ENCODE data around the gene LRP1B. TPM values are rescaled to one million over a fixed set of nuclear protein-coding genes. Genes with fewer than 3 reads are reported as not detected.

Gene LRP1B
- total RNA-seq, 4 donors from 2014 or later: 3.6 to 10.1 (median 6.1) TPM

DNA sequence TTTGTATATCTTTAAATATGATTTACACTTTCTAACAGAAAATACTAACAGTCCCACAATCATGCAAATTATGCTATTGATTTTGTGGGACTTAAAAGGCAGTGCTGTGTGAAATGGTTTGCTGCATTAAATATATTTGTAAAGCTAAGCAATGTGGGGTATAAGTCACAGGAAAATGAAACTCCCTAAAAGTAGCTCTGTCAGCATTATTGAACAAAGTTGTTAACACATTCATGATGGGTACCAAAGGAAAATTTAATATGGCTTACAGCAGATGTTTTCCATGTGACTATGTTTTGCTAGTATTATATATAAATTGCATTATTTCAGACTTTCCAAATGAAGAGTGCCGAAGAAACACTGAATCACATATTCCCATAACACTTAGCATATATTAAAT is 1450.0 kb downstream of the LRP1B start:
- TF ChIP-seq CTCF (IDR thresholded peaks at IDR 0.05): no peak
- no peak for DNase-seq (ENCODE audit: low spot score)
- no peak for ATAC-seq (ENCODE audit: low FRiP score)

DNA sequence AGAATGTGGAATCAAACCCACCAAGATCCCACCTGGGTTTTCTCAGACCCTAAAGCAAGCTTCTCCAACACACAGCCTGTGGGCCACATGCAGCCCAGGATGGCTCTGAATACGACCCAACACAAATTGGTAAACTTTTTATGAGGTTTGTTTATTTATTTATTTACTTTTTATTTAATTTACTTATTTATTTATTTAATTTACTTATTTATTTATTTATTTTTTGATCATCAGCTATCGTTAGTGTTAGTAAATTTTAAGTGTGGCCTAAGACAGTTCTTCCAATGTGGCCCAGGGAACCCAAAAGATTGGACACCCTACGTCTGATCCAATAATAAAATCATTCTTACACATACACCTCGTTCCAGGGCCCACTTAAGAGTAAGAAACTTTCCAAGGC is 1451.1 kb downstream of the LRP1B start:
- no peak for TF ChIP-seq CTCF (IDR thresholded peaks at IDR 0.05)
- DNase-seq (ENCODE audit: low spot score) (no peak), ATAC-seq (ENCODE audit: low FRiP score) (no peak)

- ATAC-seq (ENCODE audit: low FRiP score) (no peak), DNase-seq (ENCODE audit: low spot score) (no peak)
- TF ChIP-seq CTCF (IDR thresholded peaks at IDR 0.05): no peak
Measured at GRCh38 chr2:140669911-140670310, 1460.9 kb downstream of the LRP1B start.

- ATAC-seq (ENCODE audit: low FRiP score) (no peak), DNase-seq (ENCODE audit: low spot score) (no peak)
- TF ChIP-seq CTCF (IDR thresholded peaks at IDR 0.05): no peak
Measured at GRCh38 chr2:140667203-140667602, 1463.6 kb downstream of the LRP1B start.

- ATAC-seq (ENCODE audit: low FRiP score) (no peak), DNase-seq (ENCODE audit: low spot score) (no peak)
- no peak for TF ChIP-seq CTCF (IDR thresholded peaks at IDR 0.05)
Measured at GRCh38 chr2:140662504-140662903, 1468.3 kb downstream of the LRP1B start.

DNA sequence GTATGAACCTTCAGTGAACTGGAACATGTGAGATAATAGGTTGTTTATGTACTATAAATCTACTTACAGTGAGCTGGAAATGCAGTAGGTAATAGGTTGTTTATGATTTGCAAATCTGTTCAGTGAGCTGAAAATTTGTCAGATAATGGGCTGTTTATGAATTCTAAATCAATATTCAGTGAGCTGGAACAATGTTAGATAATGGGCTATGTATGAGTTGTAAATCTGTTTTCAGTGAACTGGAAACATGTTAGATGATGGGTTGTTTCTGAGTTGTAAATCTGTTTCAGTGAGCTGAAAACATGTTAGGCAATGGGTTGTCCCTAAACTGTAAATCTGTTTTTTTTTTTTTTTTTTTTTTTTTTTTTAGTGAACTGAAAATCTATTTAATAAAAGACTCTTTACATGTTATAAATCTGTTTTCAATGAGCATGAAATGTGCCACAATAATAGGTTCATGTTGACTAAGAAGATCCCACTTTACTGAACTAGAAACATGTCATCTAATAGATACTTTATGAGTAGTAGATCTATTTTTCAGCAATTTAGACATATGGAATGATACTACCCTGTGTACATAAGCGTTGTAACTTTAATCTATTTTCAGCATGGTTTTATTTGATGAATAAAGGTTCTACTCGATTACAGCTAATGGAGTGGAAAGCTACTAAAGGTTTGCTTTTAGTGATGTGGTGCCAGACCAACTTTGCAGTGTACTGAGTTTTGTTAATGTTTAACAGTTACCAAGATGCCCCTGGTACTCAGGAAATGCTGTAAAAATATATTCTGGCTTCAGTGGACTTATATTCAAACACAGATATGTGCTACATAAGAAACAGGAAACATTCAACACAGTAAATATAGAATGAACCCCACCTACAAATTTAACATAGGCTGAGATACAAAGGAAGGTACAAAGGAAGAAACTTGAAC is 1471.8 kb downstream of the LRP1B start:
- no peak for DNase-seq (ENCODE audit: low spot score)
- TF ChIP-seq CTCF (IDR thresholded peaks at IDR 0.05): no peak
- ATAC-seq (ENCODE audit: low FRiP score): no peak

DNA sequence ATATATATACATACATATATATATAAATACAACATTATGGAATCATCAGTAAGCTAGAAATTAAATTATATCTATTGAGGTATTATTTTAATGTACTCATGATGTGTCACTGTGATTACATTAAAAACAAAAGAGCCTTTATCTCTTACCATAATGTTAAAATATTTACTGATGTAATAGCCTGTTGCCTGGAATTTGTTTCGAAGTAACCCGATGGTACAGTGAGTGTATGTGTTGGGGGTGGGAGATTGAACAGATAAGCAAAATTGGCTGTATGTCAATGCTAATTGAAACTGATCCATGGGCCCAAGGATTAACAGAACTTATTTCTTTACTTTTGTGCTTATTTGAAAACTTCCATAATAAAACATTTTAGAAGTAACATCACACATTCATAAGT is 1473.2 kb downstream of the LRP1B start:
- no peak for ATAC-seq (ENCODE audit: low FRiP score)
- no peak for DNase-seq (ENCODE audit: low spot score)
- TF ChIP-seq CTCF (IDR thresholded peaks at IDR 0.05): no peak

Data from omental fat pad (tissue), 4 donors.